Natural killer cell (primary cell): ENCODE results near the gene AGTRAP. TPM values are rescaled to one million over a fixed set of nuclear protein-coding genes. Genes with fewer than 3 reads are reported as not detected.

ENCODE experiments used
- ATAC-seq, 3 donors: fragments of 150-1000 bp in 2 of 3; fragments of 200-7000 bp in 1 of 3; cut with Tn5 transposase; 1 replicate in 1 of 3; 2 replicates in 2 of 3; pipeline ENCODE4 v1.10.0; 2021; ENCODE audit warnings: mild to moderate bottlenecking in 2 of 3, moderate library complexity in 2 of 3
- DNase-seq, 2 donors: peaks; one replicate each; pipeline versions ENCODE4 v3.0.0 to v3.0.0-alpha.2; 2013 to 2021; ENCODE audit warnings: mixed read lengths in 1 of 2
- H3K27ac ChIP-seq: one replicate; pipeline ENCODE4 v1.5.1; 2013; ENCODE audit warnings: mild to moderate bottlenecking, low read length
- H3K27me3 ChIP-seq: one replicate; pipeline ENCODE4 v1.6.1; 2013; ENCODE audit warnings: low read length; ENCODE audit not compliant: control insufficient read depth, insufficient read depth
- H3K36me3 ChIP-seq: one replicate; pipeline ENCODE4 v1.6.1; 2013; ENCODE audit warnings: low read length; ENCODE audit not compliant: control insufficient read depth, insufficient read depth
- H3K4me1 ChIP-seq: one replicate; pipeline ENCODE4 v1.6.1; 2013; ENCODE audit warnings: low read length; ENCODE audit not compliant: control insufficient read depth, insufficient read depth
- H3K4me3 ChIP-seq: one replicate; pipeline ENCODE4 v1.5.1; 2013; ENCODE audit warnings: low read length
- H3K9me3 ChIP-seq: one replicate; pipeline ENCODE4 v1.6.1; 2013; ENCODE audit warnings: low read length; ENCODE audit not compliant: control insufficient read depth, insufficient read depth
- H3K27ac Mint-ChIP-seq, 2 donors: one replicate each; pipeline ENCODE4 v1.8.0; 2022; ENCODE audit warnings: mild to moderate bottlenecking in 2 of 2, mixed read lengths in 2 of 2, moderate library complexity in 1 of 2
- H3K27me3 Mint-ChIP-seq, 2 donors: one replicate each; pipeline ENCODE4 v1.8.0; 2022; ENCODE audit warnings: low read depth in 2 of 2, mixed read lengths in 2 of 2
- H3K36me3 Mint-ChIP-seq: one replicate; pipeline ENCODE4 v1.8.0; 2022; ENCODE audit warnings: mixed read lengths
- H3K4me1 Mint-ChIP-seq, 2 donors: one replicate each; pipeline ENCODE4 v1.8.0; 2022; ENCODE audit warnings: mixed read lengths in 2 of 2
- H3K4me3 Mint-ChIP-seq: one replicate; pipeline ENCODE4 v1.8.0; 2022; ENCODE audit warnings: mild to moderate bottlenecking, moderate library complexity, mixed read lengths
- H3K9me3 Mint-ChIP-seq, 2 donors: one replicate each; pipeline ENCODE4 v1.8.0; 2022; ENCODE audit warnings: mixed read lengths in 2 of 2
- CTCF ChIP-seq: fragments of 200-600 bp; IDR thresholded peaks from one replicate; pipeline ENCODE4 v1.8.0; 2022; ENCODE audit warnings: antibody characterized with exemption
- WGBS: methylation state at CpG from one replicate; pipeline ENCODE4 v1.1.7; 2013; ENCODE audit warnings: missing lambda C conversion rate; ENCODE audit not compliant: insufficient coverage; 5-methylcytosine and 5-hydroxymethylcytosine counted together
- intact Hi-C: fragments of 100-400 bp; cut with micrococcal nuclease; formaldehyde crosslinking; loops from one replicate; pipeline ENCODE4 v1.14.2; 2022
- total RNA-seq, 4 donors: library from RNA; stranded (reverse); fragments of 120-200 nt in 1 of 4; gene quantifications; one replicate each; pipeline versions ENCODE4 v1.2.3 to v1.2.4, GENCODE V29; 2013 to 2022

Gene AGTRAP
- total RNA-seq, 3 donors from 2014 or later (not counting 1 experiment from before 2014, with no cell fraction given), result 94.6 to 122 (median 104) TPM

- 96% methylated on average over 4 of the region's 4 CpGs for whole genome bisulfite sequencing
Measured at GRCh38 chr1:11727119-11727518, 8.8 kb upstream of the AGTRAP start.

GRCh38 chr1:11728126-11728806 lies 7.7 kb upstream of the AGTRAP start:
- no peak overlapping the region for H3K27ac ChIP-seq
- no peaks in the 10 kb centered on the region for H3K36me3 Mint-ChIP-seq
- no peak overlapping the region for H3K4me3 Mint-ChIP-seq
- no peaks in the 10 kb centered on the region for H3K27me3 Mint-ChIP-seq
- WGBS, result 97% methylated on average over 4 of the region's 4 CpGs
- no peak overlapping the region for H3K27ac Mint-ChIP-seq
- peaks cover 40 to 43% of the 10 kb centered on the region in 2 donors for H3K4me1 Mint-ChIP-seq
- H3K27me3 ChIP-seq, result no peaks in the 10 kb centered on the region
- no peak overlapping the region for H3K4me3 ChIP-seq
- H3K4me1 ChIP-seq, result peaks cover 62% of the 10 kb centered on the region
- no peak for ATAC-seq
- no peak for DNase-seq
- H3K9me3 Mint-ChIP-seq, result no peaks in the 10 kb centered on the region
- H3K36me3 ChIP-seq, result no peaks in the 10 kb centered on the region
- H3K9me3 ChIP-seq, result no peaks in the 10 kb centered on the region
- intact Hi-C loops, result loop anchor here (10.0 kb wide), 1 partner anchor 693 kb away; no protein-coding TSS in a partner anchor
- TF ChIP-seq CTCF, result no peak

More at GRCh38 chr1:11727119-11727518, 8.8 kb upstream of the AGTRAP start:
- H3K4me3 ChIP-seq, result no peak overlapping the region
- intact Hi-C loops, result loop anchor here (10.0 kb wide), 1 partner anchor 692 kb away; no protein-coding TSS in a partner anchor
- no peak overlapping the region for H3K27ac ChIP-seq
- H3K27ac Mint-ChIP-seq, result no peak overlapping the region
- no peaks in the 10 kb centered on the region for H3K36me3 Mint-ChIP-seq
- no peak for TF ChIP-seq CTCF
- H3K27me3 ChIP-seq, result no peaks in the 10 kb centered on the region
- DNase-seq (no peak), ATAC-seq (no peak)
- no peaks in the 10 kb centered on the region for H3K27me3 Mint-ChIP-seq
- H3K9me3 Mint-ChIP-seq, result no peaks in the 10 kb centered on the region
- H3K9me3 ChIP-seq, result no peaks in the 10 kb centered on the region
- H3K4me1 Mint-ChIP-seq, result peaks cover 36 to 37% of the 10 kb centered on the region in 2 donors
- H3K4me3 Mint-ChIP-seq, result no peak overlapping the region
- no peaks in the 10 kb centered on the region for H3K36me3 ChIP-seq
- H3K4me1 ChIP-seq, result peaks cover 52% of the 10 kb centered on the region

- H3K36me3 ChIP-seq, result no peaks in the 10 kb centered on the region
- no peak overlapping the region for H3K4me3 ChIP-seq
- H3K9me3 ChIP-seq, result no peaks in the 10 kb centered on the region
- no peak for ATAC-seq
- Mint-ChIP-seq H3K36me3 (no peaks in the 10 kb centered on the region), H3K27me3 (no peaks in the 10 kb centered on the region), H3K27ac (peak overlapping the region; percentile 88 to 95), H3K4me1 (peaks cover 41 to 44% of the 10 kb centered on the region in 2 donors), H3K4me3 (peak overlapping the region; percentile 91), H3K9me3 (no peaks in the 10 kb centered on the region)
- H3K4me1 ChIP-seq, result peaks cover 62% of the 10 kb centered on the region
- H3K27ac ChIP-seq, result peak overlapping the region; percentile 59
- TF ChIP-seq CTCF, result no peak
- no peak for DNase-seq
- intact Hi-C loops, result loop anchor here (10.0 kb wide), 1 partner anchor 694 kb away; no protein-coding TSS in a partner anchor
- no peaks in the 10 kb centered on the region for H3K27me3 ChIP-seq
- WGBS, result 91% methylated on average over 11 of the region's 11 CpGs
Measured at GRCh38 chr1:11729155-11729497, 6.8 kb upstream of the AGTRAP start.
